ENCODE results near the gene COL23A1.
"Not testable (repeated sequence)": the region's sequence is repeated elsewhere in the genome, so short reads cannot be mapped to it uniquely, and the experiment has no call there.

The COL23A1 gene

GRCh38 chr5:178302321-178302720 lies 287.9 kb downstream of the COL23A1 start:
- DNase-seq (ENCODE audit: low read depth), result not testable (repeated sequence)

DNA sequence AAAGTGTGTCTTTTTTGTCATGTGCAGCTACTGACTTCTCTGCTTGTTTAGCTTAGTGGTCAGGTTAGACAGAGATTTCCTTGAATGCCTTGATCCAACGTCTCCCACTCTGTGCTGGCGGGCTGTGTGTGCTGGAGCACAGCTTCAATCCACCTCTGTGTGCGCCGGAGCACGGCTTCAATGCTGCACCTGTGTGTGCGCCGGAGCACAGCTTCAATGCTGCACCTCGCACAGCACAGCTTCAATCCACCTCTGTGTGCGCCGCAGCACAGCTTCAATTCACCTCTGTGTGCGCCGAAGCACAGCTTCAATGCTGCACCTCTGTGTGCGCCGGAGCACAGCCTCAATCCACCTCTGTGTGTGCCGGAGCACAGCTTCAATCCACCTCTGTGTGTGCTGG lies 288.6 kb downstream of the COL23A1 start:
- DNase-seq (ENCODE audit: low read depth), result no peak

- no peak for DNase-seq (ENCODE audit: low read depth)
These were observed 291.8 kb downstream of the COL23A1 start for GRCh38 chr5:178298283-178298807.

- no peak for DNase-seq (ENCODE audit: low read depth)
These were observed 292.4 kb downstream of the COL23A1 start for GRCh38 chr5:178297751-178298150.

- DNase-seq (ENCODE audit: low read depth), result no peak
These were observed 294.1 kb downstream of the COL23A1 start for GRCh38 chr5:178296066-178296465.

GRCh38 chr5:178295589-178295988 lies 294.6 kb downstream of the COL23A1 start:
- DNase-seq (ENCODE audit: low read depth), result no peak

GRCh38 chr5:178293815-178294214 lies 296.4 kb downstream of the COL23A1 start:
- no peak for DNase-seq (ENCODE audit: low read depth)

GRCh38 chr5:178293400-178293799 lies 296.8 kb downstream of the COL23A1 start:
- no peak for DNase-seq (ENCODE audit: low read depth)

GRCh38 chr5:178292826-178293205 lies 297.4 kb downstream of the COL23A1 start:
- DNase-seq (ENCODE audit: low read depth), result no peak

- DNase-seq (ENCODE audit: low read depth), result no peak
These were observed 298.0 kb downstream of the COL23A1 start for GRCh38 chr5:178291969-178292825.

DNA sequence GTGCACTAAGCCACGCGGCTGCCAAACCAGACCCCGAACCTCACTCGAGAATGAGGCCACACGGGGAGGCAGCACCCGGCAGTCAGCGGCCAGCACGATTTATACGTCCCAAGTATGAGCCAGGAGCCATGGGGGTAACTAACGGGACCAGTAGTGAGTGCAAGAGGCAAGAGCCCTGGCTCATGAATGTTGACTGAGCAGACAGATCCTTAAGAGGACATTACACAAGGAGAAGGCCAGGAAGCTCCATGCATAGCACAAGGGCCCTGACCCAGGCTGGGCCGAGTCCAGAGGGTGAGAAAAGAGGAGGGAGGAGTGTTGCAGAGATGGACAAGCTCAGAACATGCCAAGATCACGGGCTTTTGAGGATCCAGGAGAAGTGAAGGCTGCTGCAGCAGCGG lies 299.0 kb downstream of the COL23A1 start:
- no peak for DNase-seq (ENCODE audit: low read depth)

DNA sequence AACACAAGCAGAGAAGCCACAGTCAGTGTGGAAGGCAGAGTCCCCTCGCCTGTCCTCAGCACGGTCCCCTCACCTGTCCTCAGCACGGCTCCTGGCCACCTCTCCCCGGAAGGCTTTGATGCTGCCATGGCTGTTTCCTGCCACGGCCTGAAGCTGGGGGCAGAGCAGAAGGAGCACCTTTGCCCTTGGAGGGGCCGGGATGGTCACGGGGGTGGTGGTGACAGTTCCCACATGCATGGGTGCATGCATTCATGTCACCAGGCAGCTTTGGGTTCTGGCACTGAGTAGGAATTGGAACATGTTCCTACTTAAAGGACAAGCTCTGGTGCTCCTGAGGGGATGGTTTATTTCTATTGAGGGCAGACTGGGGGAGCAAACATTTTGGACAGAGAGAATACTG lies 299.8 kb downstream of the COL23A1 start:
- DNase-seq (ENCODE audit: low read depth), result no peak

GRCh38 chr5:178289438-178289837 lies 300.8 kb downstream of the COL23A1 start:
- DNase-seq (ENCODE audit: low read depth), result no peak

DNA sequence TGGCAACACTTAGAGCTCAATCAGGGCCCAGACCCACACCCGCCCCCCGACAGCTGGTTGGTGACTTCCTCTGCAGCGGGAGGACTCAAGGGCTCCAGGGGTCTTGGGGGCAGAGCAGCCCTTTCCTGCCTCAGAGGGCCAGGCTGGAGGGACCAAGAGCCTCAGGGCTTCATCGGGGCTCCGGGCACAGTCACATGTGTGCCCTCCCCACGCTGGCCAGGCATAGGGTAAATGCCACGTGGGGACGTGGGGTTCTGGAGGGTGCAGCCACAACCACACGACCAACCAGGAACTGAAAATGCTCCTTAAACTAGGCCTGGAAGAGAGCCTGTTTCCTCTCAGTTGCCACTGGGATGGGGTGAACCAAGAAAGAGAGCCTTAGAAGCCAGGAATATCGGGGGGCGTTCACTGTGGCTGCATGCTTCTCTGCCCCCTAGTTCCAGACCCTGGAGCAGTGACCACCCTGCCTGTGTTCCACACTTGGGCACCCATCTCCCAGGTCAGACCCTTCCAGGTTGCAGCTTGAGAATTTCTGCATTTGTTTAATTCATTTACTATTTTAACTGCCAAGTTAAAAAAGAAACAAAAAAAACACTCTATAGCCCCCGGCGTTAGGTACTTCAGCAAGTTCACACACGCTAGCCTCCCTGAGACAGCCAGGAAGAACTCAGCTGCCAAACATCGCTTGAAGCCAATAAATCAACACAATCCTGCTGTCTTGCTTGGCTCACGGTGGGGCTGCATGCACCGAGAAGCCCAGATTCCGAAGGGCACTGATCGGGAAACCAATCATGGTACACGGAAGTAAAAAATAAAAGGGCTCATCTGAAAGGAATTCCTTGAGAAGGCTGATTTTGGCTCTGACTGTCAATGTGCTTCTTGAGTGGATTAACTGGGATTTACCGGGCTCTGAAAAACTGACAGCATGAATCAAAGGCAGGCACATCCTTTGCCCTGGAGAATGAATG lies 301.5 kb downstream of the COL23A1 start:
- DNase-seq (ENCODE audit: low read depth), result no peak

DNA sequence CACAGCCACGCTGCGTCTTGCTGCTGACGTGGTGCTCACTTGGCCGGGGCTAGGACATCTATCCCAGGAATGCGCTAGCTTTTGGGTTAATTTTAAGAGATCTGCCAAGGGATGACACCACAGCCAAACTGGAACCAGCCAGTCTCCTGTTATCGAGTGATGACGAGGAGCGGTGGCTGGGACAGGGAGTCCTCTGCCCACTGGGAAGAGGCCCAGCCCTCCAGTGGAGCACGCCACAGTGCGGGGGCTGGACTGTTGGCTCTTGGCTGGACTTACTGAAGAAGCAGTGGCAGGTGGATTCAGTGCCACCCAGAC lies 302.4 kb downstream of the COL23A1 start:
- no peak for DNase-seq (ENCODE audit: low read depth)

GRCh38 chr5:178287091-178287790 lies 303.0 kb downstream of the COL23A1 start:
- no peak for DNase-seq (ENCODE audit: low read depth)

DNA sequence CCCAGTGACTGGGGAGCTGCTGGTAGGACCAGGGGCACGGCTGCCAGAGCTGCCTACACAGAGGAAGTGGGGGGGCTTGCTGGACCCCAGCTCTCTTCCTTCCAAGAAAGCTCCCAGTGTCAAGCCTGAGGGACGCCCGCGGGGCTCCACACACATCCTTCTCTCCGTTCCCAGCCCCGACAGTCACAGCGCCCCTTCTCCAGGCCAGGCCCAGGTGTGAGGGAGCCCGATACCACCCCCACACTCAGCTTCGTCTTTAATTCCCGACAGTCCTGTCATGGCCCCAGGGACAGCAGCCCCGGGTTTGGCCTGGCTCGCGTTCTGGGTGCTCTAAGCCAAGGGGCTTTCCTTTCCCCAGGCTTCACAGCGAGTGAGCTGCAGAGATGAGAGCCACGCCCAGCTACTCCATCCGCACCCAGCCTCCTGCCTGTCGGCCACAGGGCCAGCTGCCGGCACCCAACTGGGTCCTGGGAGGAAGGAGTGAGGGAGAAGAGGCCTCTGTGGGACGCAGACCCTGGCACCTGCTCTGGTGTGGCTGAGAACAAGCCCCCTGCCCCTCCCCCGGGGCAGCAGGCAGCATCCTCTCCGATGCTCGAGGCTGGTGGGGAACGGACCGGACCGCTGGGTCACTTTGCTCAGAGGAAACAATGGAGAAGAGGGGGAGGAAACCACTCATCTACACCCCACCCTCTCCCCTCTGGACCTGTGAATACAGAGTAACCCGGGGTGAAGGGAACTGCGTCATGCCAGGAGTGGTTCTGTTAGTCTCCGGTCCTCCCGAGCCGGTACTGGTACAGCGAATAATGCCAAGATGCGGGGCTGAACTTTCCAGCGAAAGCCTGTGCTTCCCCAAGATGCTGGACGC lies 303.7 kb downstream of the COL23A1 start:
- DNase-seq (ENCODE audit: low read depth), result no peak

DNA sequence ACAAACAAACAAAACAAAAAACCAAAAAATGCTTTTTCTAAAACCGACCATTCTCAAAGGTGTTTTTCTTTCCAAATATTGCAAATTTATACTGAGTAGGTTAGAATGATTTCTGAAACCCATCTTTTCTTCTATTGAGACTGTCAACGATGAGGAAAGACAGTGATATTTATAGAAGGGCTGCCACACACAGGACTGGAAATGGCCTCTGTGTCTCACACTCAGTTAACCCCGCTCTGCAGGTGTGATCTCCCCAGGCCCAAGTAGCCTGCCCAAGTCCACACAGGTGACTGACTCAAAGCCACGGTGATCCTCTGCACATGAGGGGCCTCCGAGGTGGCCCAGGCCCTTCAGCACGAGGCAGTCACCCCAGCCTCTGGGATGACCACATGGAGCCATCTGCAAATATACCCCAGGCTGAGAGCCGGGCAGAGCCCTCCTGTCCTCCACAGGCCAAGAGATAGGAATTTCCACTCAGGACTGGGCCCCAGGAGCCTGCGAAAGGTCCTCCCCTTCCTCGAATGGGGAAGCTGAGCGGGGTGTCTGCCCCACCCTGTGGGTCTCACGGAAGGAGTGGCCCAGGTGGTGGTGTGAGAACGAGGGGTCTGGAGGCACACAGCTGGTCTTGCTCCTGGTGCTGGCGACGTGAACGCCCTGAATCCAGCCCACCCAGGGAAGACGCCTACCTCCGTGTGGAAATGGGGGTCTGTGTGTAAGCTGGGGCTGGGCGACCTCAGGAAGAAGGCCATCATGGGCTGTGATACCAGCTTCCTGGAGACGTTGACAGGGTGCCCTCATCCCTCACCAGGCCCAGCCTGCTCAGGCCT lies 304.6 kb downstream of the COL23A1 start:
- no peak for DNase-seq (ENCODE audit: low read depth)

DNA sequence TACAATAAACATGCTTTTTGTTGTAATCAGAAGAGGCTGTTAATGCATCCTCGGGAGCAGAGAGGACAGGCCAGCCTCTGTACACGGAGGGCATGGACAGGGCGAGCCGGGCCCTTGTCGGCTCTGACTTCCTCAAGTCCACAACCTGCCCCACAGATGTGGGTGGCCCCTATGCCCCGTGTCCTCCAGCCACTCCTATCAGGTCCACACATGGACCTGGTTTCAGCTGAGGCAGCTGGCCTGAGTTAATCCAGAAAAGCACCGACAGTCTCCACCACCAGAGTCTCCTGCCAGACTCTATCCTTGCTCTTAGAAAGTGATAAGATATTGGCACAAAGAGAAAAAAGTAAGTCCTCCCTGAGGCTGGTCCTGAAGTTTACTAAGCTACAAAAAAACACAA lies 305.2 kb downstream of the COL23A1 start:
- DNase-seq (ENCODE audit: low read depth), result no peak

DNA sequence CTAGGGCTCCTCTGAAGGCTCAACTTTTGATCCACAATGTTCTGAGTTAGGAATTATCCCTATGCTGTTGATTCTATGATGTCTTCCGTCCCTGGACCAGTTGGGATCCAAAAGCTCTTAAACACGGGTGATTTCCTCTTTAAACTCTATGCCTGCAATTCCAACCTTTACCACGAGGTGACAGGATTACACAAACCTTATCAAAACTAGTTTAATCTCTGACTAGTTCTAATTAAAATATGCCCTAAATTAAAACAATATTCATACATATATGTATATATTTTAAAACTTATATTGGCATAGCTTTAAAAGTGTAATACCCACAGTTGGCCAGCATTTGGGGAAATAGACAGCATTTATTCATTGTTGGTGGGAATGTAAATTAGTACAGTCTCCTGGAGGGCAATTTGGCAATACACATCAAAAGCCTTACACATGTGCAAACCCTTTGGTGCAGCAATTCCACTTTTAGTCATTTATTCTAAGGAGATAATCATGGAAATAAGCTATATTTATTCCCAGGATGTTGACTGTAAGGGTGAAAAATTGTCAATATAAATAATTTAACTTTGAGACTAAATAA lies 306.0 kb downstream of the COL23A1 start:
- no peak for DNase-seq (ENCODE audit: low read depth)
